SK-N-SH treated with all-trans-retinoic acid at 6 μM for 48 hours (cell line): ENCODE data around the gene OR5B12.

ENCODE experiments used
- BACH2 ChIP-seq: fragments of 250-450 bp; sonication (Bioruptor Pico); IDR thresholded peaks from 2 replicates; pipeline ENCODE4 v1.9.0; 2021; ENCODE audit warnings: mild to moderate bottlenecking, borderline replicate concordance
- ESRRG ChIP-seq: fragments of 250-450 bp; sonication (Bioruptor Pico); IDR thresholded peaks from 2 replicates; pipeline ENCODE4 v1.6.1; 2021; ENCODE audit warnings: mild to moderate bottlenecking
- OSR1 ChIP-seq: fragments of 250-450 bp; sonication (Bioruptor Pico); IDR thresholded peaks from 2 replicates; pipeline ENCODE4 v1.8.0; 2022; ENCODE audit warnings: moderate library complexity, mild to moderate bottlenecking, inconsistent platforms
- RARB ChIP-seq: fragments of 250-450 bp; sonication (Bioruptor Pico); IDR thresholded peaks from 2 replicates; pipeline ENCODE4 v1.8.0; 2021; ENCODE audit warnings: mild to moderate bottlenecking, moderate library complexity
- ZC3H10 ChIP-seq: fragments of 250-450 bp; sonication (Bioruptor Pico); IDR thresholded peaks from 2 replicates; pipeline ENCODE4 v1.5.1; 2021; ENCODE audit warnings: mild to moderate bottlenecking, moderate library complexity
- ZFP30 ChIP-seq: fragments of 450-650 bp; formaldehyde crosslinking; IDR thresholded peaks from 2 replicates; pipeline ENCODE4 v1.5.0; 2022; ENCODE audit warnings: mild to moderate bottlenecking, moderate library complexity
- ZNF70 ChIP-seq: fragments of 450-650 bp; formaldehyde crosslinking; IDR thresholded peaks from 2 replicates; pipeline ENCODE4 v1.5.0; 2020; ENCODE audit warnings: mild to moderate bottlenecking, moderate library complexity
- ZNF8 ChIP-seq: fragments of 450-650 bp; formaldehyde crosslinking; IDR thresholded peaks from 2 replicates; pipeline ENCODE4 v1.5.0; 2020; ENCODE audit warnings: mild to moderate bottlenecking, moderate library complexity
- TF ChIP-seq, protein P1 (sequence below): fragments of 250-450 bp; sonication (Bioruptor Pico); IDR thresholded peaks from 2 replicates; pipeline ENCODE4 v1.5.0; 2020; ENCODE audit warnings: mild to moderate bottlenecking, moderate library complexity
- TF ChIP-seq, protein P2 (sequence below): fragments of 250-450 bp; sonication (Bioruptor Pico); IDR thresholded peaks from 2 replicates; pipeline ENCODE4 v1.8.0; 2020; ENCODE audit warnings: mild to moderate bottlenecking, moderate library complexity, borderline replicate concordance
- TF ChIP-seq, protein P3 (sequence below): fragments of 250-450 bp; sonication (Bioruptor Pico); IDR thresholded peaks from 2 replicates; pipeline ENCODE4 v1.5.1; 2021; ENCODE audit warnings: mild to moderate bottlenecking, moderate library complexity
- TF ChIP-seq, protein P4 (sequence below): fragments of 250-450 bp; sonication (Bioruptor Pico); IDR thresholded peaks from 2 replicates; pipeline ENCODE4 v1.8.0; 2021; ENCODE audit warnings: low read depth, mild to moderate bottlenecking, moderate library complexity, borderline replicate concordance

DNA sequence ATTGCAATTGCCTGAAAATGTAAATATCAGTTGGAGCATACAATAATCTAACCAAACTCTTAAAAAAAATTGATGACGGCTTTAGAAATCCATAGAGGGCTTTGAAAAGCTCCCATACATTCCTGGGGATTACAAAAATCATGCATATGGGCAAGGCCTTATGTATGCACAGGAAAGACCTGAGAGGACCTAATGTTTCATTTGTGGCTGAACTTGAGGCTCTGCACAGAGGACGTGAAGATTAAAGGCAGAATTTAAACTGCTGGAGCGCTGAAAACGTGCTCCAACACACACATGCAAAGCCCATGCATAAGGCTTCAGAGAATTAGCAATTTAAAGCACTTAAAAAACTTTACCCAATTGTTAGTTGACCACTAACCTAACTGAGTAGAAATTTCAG is 3.5 kb downstream of the OR5B12 start:
- TF ChIP-seq, protein P1, sequence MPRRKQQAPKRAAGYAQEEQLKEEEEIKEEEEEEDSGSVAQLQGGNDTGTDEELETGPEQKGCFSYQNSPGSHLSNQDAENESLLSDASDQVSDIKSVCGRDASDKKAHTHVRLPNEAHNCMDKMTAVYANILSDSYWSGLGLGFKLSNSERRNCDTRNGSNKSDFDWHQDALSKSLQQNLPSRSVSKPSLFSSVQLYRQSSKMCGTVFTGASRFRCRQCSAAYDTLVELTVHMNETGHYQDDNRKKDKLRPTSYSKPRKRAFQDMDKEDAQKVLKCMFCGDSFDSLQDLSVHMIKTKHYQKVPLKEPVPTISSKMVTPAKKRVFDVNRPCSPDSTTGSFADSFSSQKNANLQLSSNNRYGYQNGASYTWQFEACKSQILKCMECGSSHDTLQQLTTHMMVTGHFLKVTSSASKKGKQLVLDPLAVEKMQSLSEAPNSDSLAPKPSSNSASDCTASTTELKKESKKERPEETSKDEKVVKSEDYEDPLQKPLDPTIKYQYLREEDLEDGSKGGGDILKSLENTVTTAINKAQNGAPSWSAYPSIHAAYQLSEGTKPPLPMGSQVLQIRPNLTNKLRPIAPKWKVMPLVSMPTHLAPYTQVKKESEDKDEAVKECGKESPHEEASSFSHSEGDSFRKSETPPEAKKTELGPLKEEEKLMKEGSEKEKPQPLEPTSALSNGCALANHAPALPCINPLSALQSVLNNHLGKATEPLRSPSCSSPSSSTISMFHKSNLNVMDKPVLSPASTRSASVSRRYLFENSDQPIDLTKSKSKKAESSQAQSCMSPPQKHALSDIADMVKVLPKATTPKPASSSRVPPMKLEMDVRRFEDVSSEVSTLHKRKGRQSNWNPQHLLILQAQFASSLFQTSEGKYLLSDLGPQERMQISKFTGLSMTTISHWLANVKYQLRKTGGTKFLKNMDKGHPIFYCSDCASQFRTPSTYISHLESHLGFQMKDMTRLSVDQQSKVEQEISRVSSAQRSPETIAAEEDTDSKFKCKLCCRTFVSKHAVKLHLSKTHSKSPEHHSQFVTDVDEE, result no peak
- TF ChIP-seq ZNF8 (CRISPR knock-in tag) (no peak), OSR1 (CRISPR knock-in tag) (no peak), ZC3H10 (no peak), ESRRG (CRISPR knock-in tag) (no peak), RARB (CRISPR knock-in tag) (no peak), ZFP30 (no peak), BACH2 (CRISPR knock-in tag) (no peak), ZNF70 (no peak)
- TF ChIP-seq, protein P2, sequence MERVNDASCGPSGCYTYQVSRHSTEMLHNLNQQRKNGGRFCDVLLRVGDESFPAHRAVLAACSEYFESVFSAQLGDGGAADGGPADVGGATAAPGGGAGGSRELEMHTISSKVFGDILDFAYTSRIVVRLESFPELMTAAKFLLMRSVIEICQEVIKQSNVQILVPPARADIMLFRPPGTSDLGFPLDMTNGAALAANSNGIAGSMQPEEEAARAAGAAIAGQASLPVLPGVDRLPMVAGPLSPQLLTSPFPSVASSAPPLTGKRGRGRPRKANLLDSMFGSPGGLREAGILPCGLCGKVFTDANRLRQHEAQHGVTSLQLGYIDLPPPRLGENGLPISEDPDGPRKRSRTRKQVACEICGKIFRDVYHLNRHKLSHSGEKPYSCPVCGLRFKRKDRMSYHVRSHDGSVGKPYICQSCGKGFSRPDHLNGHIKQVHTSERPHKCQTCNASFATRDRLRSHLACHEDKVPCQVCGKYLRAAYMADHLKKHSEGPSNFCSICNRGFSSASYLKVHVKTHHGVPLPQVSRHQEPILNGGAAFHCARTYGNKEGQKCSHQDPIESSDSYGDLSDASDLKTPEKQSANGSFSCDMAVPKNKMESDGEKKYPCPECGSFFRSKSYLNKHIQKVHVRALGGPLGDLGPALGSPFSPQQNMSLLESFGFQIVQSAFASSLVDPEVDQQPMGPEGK, result no peak
- TF ChIP-seq, protein P3, sequence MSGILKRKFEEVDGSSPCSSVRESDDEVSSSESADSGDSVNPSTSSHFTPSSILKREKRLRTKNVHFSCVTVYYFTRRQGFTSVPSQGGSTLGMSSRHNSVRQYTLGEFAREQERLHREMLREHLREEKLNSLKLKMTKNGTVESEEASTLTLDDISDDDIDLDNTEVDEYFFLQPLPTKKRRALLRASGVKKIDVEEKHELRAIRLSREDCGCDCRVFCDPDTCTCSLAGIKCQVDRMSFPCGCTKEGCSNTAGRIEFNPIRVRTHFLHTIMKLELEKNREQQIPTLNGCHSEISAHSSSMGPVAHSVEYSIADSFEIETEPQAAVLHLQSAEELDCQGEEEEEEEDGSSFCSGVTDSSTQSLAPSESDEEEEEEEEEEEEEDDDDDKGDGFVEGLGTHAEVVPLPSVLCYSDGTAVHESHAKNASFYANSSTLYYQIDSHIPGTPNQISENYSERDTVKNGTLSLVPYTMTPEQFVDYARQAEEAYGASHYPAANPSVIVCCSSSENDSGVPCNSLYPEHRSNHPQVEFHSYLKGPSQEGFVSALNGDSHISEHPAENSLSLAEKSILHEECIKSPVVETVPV (CRISPR knock-in tag), result no peak
- TF ChIP-seq, protein P4, sequence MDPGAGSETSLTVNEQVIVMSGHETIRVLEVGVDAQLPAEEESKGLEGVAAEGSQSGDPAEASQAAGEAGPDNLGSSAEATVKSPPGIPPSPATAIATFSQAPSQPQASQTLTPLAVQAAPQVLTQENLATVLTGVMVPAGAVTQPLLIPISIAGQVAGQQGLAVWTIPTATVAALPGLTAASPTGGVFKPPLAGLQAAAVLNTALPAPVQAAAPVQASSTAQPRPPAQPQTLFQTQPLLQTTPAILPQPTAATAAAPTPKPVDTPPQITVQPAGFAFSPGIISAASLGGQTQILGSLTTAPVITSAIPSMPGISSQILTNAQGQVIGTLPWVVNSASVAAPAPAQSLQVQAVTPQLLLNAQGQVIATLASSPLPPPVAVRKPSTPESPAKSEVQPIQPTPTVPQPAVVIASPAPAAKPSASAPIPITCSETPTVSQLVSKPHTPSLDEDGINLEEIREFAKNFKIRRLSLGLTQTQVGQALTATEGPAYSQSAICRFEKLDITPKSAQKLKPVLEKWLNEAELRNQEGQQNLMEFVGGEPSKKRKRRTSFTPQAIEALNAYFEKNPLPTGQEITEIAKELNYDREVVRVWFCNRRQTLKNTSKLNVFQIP, result no peak
